Endothelial cell (in vitro differentiated cells): ENCODE results near the gene DCAF8. TPM values are rescaled to one million over a fixed set of nuclear protein-coding genes. Genes with fewer than 3 reads are reported as not detected.

Experiments used
- DNase-seq: peaks from one replicate; pipeline ENCODE4 v3.0.0; 2021; ENCODE audit warnings: low spot score
- H3K27ac Mint-ChIP-seq: one replicate; pipeline ENCODE4 v1.8.0; 2021; ENCODE audit warnings: mixed read lengths, inconsistent platforms; ENCODE audit not compliant: unreplicated experiment
- H3K27me3 Mint-ChIP-seq: one replicate; pipeline ENCODE4 v1.8.0; 2021; ENCODE audit warnings: mild to moderate bottlenecking, moderate library complexity, mixed read lengths, inconsistent platforms; ENCODE audit not compliant: unreplicated experiment
- H3K36me3 Mint-ChIP-seq: one replicate; pipeline ENCODE4 v1.8.0; 2021; ENCODE audit warnings: mild to moderate bottlenecking, low read depth, mixed read lengths, inconsistent platforms; ENCODE audit not compliant: unreplicated experiment
- H3K4me1 Mint-ChIP-seq: one replicate; pipeline ENCODE4 v1.8.0; 2021; ENCODE audit warnings: mild to moderate bottlenecking, mixed read lengths, inconsistent platforms; ENCODE audit not compliant: unreplicated experiment
- H3K4me3 Mint-ChIP-seq: one replicate; pipeline ENCODE4 v1.8.0; 2021; ENCODE audit warnings: mild to moderate bottlenecking, mixed read lengths, inconsistent platforms; ENCODE audit not compliant: unreplicated experiment
- H3K9me3 Mint-ChIP-seq: one replicate; pipeline ENCODE4 v1.8.0; 2021; ENCODE audit warnings: mixed read lengths, inconsistent platforms; ENCODE audit not compliant: unreplicated experiment
- CTCF ChIP-seq: fragments of 200-600 bp; sonication (generic); IDR thresholded peaks from one replicate; pipeline ENCODE4 v1.5.0; 2021; ENCODE audit warnings: antibody characterized with exemption; ENCODE audit not compliant: unreplicated experiment
- total RNA-seq: library from RNA; stranded (reverse); fragmentation: NEBNext Ultra II Directional; extraction: Animal tissue kit (Norgen Biotek cat#: 25700); gene quantifications from one replicate; pipeline ENCODE4 v1.2.1, GENCODE V29; 2021; ENCODE audit not compliant: unreplicated experiment

DCAF8 gene
- total RNA-seq, 1 donor from 2014 or later: 134 TPM

DNA sequence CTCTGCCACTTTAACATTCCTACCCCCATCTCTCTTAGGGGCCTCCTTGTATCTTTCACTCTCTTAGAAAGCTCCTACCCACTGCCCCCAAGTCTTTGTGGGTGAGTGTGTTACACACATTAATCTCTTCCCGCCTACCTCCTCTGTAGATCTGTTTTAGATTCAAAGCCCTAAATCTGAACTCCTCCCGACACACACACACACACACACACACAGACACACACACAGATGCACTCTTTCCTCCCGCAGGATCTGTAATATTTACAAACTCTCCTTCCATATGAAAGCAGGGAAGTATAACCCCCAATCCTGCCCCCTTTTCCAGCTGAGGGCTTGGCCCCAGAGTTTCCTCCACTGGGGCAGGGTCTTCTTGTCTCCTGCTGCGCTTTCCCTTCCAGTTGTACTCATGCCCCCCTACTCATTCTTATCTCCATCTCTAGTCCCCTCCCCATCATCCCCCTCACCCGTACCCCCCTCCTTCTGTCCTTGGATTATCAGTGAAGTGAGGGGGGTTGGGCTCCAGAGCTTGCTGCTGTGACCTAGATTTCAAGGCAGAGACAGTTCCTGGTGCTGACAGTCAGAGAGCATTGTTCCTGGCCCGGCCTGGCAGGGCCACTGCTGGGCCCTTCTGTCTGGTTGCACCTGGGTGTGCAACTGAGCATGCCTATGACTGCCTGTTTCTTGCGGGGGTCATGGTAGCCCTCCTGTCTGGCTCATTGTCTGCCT lies 52.9 kb downstream of the DCAF8 start:
- peaks cover 29% of the 10 kb centered on the region for H3K27me3 Mint-ChIP-seq
- H3K4me3 Mint-ChIP-seq: peak overlapping the region; percentile 89
- DNase-seq: no peak
- no peak for TF ChIP-seq CTCF
- H3K4me1 Mint-ChIP-seq: peaks cover 88% of the 10 kb centered on the region
- H3K9me3 Mint-ChIP-seq: no peaks in the 10 kb centered on the region
- H3K27ac Mint-ChIP-seq: peak overlapping the region; percentile 95
- H3K36me3 Mint-ChIP-seq: peaks cover 71% of the 10 kb centered on the region

- peaks cover 32% of the 10 kb centered on the region for H3K27me3 Mint-ChIP-seq
- H3K27ac Mint-ChIP-seq: peak overlapping the region; percentile 95
Measured at GRCh38 chr1:160208557-160209320, 53.6 kb downstream of the DCAF8 start.

GRCh38 chr1:160207771-160208556 lies 54.4 kb downstream of the DCAF8 start:
- H3K27ac Mint-ChIP-seq: peak overlapping the region; percentile 95
- no peaks in the 10 kb centered on the region for H3K9me3 Mint-ChIP-seq
- H3K36me3 Mint-ChIP-seq: peaks cover 56% of the 10 kb centered on the region
- peak; percentile 60 for DNase-seq
- H3K4me3 Mint-ChIP-seq: peak overlapping the region; percentile 89
- H3K4me1 Mint-ChIP-seq: peaks cover 81% of the 10 kb centered on the region
- TF ChIP-seq CTCF: no peak
- peaks cover 32% of the 10 kb centered on the region for H3K27me3 Mint-ChIP-seq

More at GRCh38 chr1:160208557-160209320, 53.6 kb downstream of the DCAF8 start:
- peaks cover 87% of the 10 kb centered on the region for H3K4me1 Mint-ChIP-seq
- peak overlapping the region; percentile 89 for H3K4me3 Mint-ChIP-seq
- no peak for TF ChIP-seq CTCF
- no peak for DNase-seq
- no peaks in the 10 kb centered on the region for H3K9me3 Mint-ChIP-seq
- peaks cover 63% of the 10 kb centered on the region for H3K36me3 Mint-ChIP-seq

- no peak for TF ChIP-seq CTCF
- H3K27ac Mint-ChIP-seq: peak overlapping the region; percentile 95
- DNase-seq: no peak
- no peaks in the 10 kb centered on the region for H3K9me3 Mint-ChIP-seq
- peak overlapping the region; percentile 89 for H3K4me3 Mint-ChIP-seq
- H3K4me1 Mint-ChIP-seq: peaks cover 80% of the 10 kb centered on the region
- H3K27me3 Mint-ChIP-seq: peaks cover 32% of the 10 kb centered on the region
- peaks cover 48% of the 10 kb centered on the region for H3K36me3 Mint-ChIP-seq
Measured at GRCh38 chr1:160207118-160207650, 55.2 kb downstream of the DCAF8 start.
